Cardiac fibroblast (primary cell): ENCODE measurements around the gene MNX1.

ENCODE experiments used
- DNase-seq, 2 donors: peaks; one replicate each; pipeline versions ENCODE4 v3.0.0 to v3.0.0-alpha.2; 2010; ENCODE audit warnings: low read depth in 2 of 2
- H3K4me3 ChIP-seq, 2 donors: replicated peaks in 1 of 2; 1 replicate in 1 of 2; 2 replicates in 1 of 2; pipeline ENCODE4 v1.5.1; 2011; ENCODE audit warnings: low read depth in 2 of 2, low read length in 2 of 2, mild to moderate bottlenecking in 2 of 2, moderate library complexity in 1 of 2
- CTCF ChIP-seq: IDR thresholded peaks from one replicate; pipeline ENCODE4 v1.5.1; 2011; ENCODE audit warnings: low read depth, mild to moderate bottlenecking, low read length, inconsistent platforms

MNX1 gene

DNA sequence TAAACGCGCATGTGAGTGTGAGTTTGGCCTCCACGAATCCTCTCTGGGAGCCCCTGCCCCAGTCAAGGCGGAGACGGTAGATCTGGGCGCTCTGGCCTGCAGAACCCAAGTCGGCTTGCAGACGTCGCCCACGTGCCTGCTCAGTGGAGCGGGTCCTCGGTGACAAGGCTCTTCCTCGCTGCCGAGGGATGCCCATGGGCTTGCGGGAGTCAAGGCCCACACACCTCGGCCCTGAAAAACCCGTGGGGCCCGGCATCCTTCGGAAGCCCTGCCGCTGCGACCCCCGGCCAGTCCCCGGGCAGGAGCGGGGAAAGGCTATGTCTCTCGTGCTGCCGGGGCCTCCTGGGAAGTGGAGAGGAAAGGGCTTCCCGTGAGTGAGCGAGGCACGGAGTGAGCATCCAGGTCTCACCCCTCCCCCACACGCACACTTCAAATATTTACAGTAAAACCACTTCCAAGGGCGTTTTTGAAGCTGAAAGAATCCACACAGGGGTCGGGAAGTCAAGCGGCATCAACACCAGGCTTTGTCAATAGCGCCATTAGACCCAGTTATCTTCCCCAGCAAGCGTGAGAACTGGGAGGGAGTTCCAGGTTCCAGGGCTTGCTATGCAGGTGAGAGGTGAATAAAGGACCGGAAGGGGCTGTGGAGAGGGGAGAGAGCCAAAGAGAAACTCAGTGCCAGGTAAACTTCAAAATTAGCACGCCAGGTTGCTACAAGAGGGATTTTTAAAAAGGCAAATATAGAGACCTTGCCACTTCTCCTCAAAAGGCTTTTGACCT lies 1.1 kb upstream of the MNX1 start:
- DNase-seq, result no peak
- no peak overlapping the region for H3K4me3 ChIP-seq
- no peak for TF ChIP-seq CTCF

GRCh38 chr7:157009778-157010587 lies 480 bp downstream of the MNX1 start:
- no peak for DNase-seq
- TF ChIP-seq CTCF, result no peak
- peak overlapping the region in 1 of 2 donors; percentile 18 for H3K4me3 ChIP-seq

DNA sequence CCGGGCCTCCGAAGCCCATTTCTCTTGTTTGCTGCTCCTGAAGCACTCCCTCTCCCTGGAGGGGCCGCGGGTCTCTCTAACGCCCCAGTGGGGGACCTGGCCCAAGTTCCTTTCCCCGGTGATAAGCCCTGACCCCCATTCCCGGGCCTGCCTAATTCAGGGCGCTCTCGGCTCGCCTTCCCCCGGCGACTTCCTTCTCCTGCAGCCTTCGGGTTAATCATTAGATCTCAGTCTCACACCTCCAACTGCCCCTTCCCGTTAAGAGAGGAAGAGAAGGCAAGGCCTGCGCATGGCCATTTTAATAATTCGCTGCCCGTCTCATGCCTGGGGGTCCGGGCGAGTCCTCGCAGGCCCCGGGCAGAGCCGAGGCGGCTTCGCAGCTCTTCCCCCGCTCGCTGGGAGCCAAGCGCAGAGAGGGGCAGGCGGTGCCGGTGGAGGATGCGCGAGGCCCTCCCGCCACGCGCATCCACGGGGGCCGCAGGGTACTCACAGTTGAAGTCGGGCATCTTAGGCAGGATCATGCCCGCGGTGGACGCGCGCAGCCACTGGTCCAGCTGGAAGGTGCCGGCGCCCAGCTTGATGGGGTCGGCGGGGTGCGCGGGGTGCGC lies 1.2 kb downstream of the MNX1 start:
- TF ChIP-seq CTCF, result no peak
- DNase-seq, result no peak
- no peak overlapping the region for H3K4me3 ChIP-seq

GRCh38 chr7:157008206-157009169 lies 2.0 kb downstream of the MNX1 start:
- H3K4me3 ChIP-seq, result no peak overlapping the region
- TF ChIP-seq CTCF, result no peak
- no peak for DNase-seq

DNA sequence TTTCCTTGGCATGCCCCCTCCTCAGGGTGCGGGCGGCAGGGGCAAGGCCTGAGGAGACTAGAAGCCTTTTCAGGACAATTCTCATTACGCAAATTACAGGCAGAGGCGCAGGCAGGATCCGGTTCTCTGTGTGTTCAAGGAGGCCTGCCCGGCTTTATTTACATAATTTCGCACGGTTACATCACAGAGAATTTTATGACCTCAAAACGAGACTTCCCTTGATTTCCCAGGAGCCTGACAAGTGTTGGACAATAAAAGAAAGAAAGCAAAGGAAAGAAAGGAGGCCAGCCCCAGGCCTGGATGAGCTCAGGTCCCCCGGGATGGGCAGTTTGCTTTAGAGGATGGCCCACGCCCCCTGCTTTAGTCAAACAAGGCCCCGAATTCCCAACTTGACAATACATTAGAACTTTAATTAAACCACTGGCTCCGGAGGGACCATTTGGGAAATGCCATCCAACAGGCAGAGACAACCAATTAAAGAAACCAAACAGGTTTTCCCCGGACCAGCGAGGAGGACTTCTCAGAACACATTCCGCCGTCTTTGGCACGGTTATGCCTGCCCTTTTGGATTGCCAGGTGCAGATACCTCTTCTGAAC lies 2.9 kb downstream of the MNX1 start:
- H3K4me3 ChIP-seq, result no peak overlapping the region
- no peak for TF ChIP-seq CTCF
- no peak for DNase-seq
